ENCODE data around the gene ANKRD52.
A peak's percentile ranks its signal among the peaks of the same experiment; 100 is the strongest.

The ANKRD52 gene

DNA sequence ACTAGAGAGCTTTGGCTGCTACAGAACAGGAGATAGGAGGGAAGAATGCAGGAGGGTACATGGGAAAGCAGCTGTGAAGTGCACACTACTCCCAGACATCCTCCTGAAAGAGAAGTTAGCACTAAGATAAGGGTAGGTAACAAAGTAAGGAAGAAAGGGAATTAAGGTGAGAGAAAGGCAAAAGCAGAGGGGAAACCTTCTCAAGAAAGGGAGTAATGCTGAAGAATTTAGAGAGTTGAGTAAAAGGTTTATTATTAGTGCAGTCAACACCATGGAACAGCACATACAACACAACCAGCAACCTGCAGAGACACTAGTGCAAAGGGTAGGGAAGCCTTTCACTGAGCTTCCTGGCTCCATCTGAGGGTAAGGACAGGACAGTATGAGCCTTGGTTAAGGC lies 53.9 kb downstream of the ANKRD52 start:
- DNase-seq: no peak
- no peak overlapping the region for H2BK120ac ChIP-seq (ENCODE audit: low read depth, low read length)

DNA sequence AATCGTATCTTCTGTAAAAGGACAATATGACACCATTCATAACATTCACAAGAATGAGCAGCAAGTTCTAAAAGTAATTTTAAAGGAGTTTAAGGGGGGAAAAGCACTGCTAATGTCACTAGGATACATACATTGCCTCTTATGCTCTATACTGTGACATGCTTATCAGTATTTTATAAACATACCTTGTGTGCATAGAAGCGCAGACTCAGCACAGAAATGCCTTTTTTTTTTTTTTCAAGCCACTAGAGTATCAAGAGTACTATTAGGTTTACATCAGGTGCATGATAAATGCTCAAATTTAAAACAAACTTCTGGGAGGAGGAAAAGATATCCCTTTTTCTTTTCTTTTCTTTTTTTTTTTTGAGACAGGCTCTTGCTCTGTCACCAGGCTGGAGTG lies 55.3 kb downstream of the ANKRD52 start:
- Histone ChIP-seq H3K79me1 (ENCODE audit: low read length) (no peaks in the 10 kb centered on the region), H3K9ac (ENCODE audit: low read length) (no peak overlapping the region), H2BK5ac (ENCODE audit: low read length) (no peak overlapping the region), H4K5ac (ENCODE audit: low read length) (no peak overlapping the region), H3K4ac (ENCODE audit: low read depth, low read length) (no peak overlapping the region), H3K27ac (ENCODE audit: low read depth, low read length) (no peak overlapping the region), H3K56ac (ENCODE audit: low read length) (no peak overlapping the region), H4K8ac (ENCODE audit: low read depth, low read length) (no peak overlapping the region), H2BK120ac (ENCODE audit: low read depth, low read length) (no peak overlapping the region), H3K36me3 (ENCODE audit: control insufficient read depth, insufficient read depth, low read length) (peaks cover 13% of the 10 kb centered on the region), H3K4me2 (ENCODE audit: low read length) (no peak overlapping the region), H3K79me2 (ENCODE audit: control insufficient read depth, insufficient read depth, low read length) (no peaks in the 10 kb centered on the region), H3K18ac (ENCODE audit: low read length) (no peak overlapping the region), H2BK15ac (replicated peaks; ENCODE audit: low read depth) (no peak overlapping the region), H3K27me3 (ENCODE audit: insufficient read depth, low read length, poor library complexity) (no peaks in the 10 kb centered on the region), H3K4me3 (ENCODE audit: low read length) (no peak overlapping the region), H3K23ac (ENCODE audit: low read length) (no peak overlapping the region), H3K4me1 (ENCODE audit: control insufficient read depth, low read depth, low read length) (no peaks in the 10 kb centered on the region), H2AK5ac (ENCODE audit: low read length) (no peak overlapping the region)
- no peak for DNase-seq
- WGBS (ENCODE audit: extremely low coverage, insufficient coverage, low lambda C conversion rate): no CpG with 5 or more reads among the region's 2 CpGs

More for the DNA sequence above, 53.9 kb downstream of the ANKRD52 start:
- Histone ChIP-seq H3K4ac (ENCODE audit: low read depth, low read length) (no peak overlapping the region), H2BK5ac (ENCODE audit: low read length) (no peak overlapping the region), H3K27me3 (ENCODE audit: insufficient read depth, low read length, poor library complexity) (no peaks in the 10 kb centered on the region), H3K79me1 (ENCODE audit: low read length) (no peaks in the 10 kb centered on the region), H2AK5ac (ENCODE audit: low read length) (no peak overlapping the region), H3K36me3 (ENCODE audit: control insufficient read depth, insufficient read depth, low read length) (peaks cover 16% of the 10 kb centered on the region), H3K4me2 (ENCODE audit: low read length) (no peak overlapping the region), H3K27ac (ENCODE audit: low read depth, low read length) (no peak overlapping the region), H4K5ac (ENCODE audit: low read length) (no peak overlapping the region), H3K18ac (ENCODE audit: low read length) (no peak overlapping the region), H3K4me1 (ENCODE audit: control insufficient read depth, low read depth, low read length) (no peaks in the 10 kb centered on the region), H3K4me3 (ENCODE audit: low read length) (no peak overlapping the region), H3K23ac (ENCODE audit: low read length) (no peak overlapping the region), H3K56ac (ENCODE audit: low read length) (no peak overlapping the region), H2BK15ac (replicated peaks; ENCODE audit: low read depth) (no peak overlapping the region), H4K8ac (ENCODE audit: low read depth, low read length) (no peak overlapping the region), H3K9ac (ENCODE audit: low read length) (no peak overlapping the region), H3K79me2 (ENCODE audit: control insufficient read depth, insufficient read depth, low read length) (no peaks in the 10 kb centered on the region)

DNA sequence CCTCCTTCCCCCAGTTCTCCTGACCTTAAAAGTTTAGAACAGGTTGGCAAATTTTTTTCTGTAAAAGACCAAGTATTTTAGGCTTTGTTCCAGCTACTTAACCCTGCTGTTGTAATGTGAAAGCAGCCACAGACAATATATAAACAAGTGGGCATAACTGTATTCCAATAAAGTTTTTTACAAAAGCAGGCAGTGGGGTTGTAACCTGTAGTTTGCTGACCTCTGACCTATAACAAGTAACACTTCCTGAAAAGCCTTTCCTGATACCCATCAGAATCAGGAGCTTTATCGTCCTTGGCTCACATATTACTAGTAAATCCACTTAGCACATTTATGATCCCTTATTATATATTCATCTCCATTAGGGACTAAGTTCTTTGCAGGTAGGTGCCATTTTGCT lies 55.8 kb downstream of the ANKRD52 start:
- Histone ChIP-seq H2BK15ac (replicated peaks; ENCODE audit: low read depth) (no peak overlapping the region), H3K36me3 (ENCODE audit: control insufficient read depth, insufficient read depth, low read length) (peaks cover 11% of the 10 kb centered on the region), H3K4me1 (ENCODE audit: control insufficient read depth, low read depth, low read length) (no peaks in the 10 kb centered on the region), H3K4me3 (ENCODE audit: low read length) (no peak overlapping the region), H2BK5ac (ENCODE audit: low read length) (no peak overlapping the region), H2AK5ac (ENCODE audit: low read length) (no peak overlapping the region), H3K18ac (ENCODE audit: low read length) (no peak overlapping the region), H3K27me3 (ENCODE audit: insufficient read depth, low read length, poor library complexity) (no peaks in the 10 kb centered on the region), H3K79me2 (ENCODE audit: control insufficient read depth, insufficient read depth, low read length) (no peaks in the 10 kb centered on the region), H3K4me2 (ENCODE audit: low read length) (no peak overlapping the region), H4K5ac (ENCODE audit: low read length) (no peak overlapping the region), H4K8ac (ENCODE audit: low read depth, low read length) (no peak overlapping the region), H3K79me1 (ENCODE audit: low read length) (no peaks in the 10 kb centered on the region), H3K27ac (ENCODE audit: low read depth, low read length) (no peak overlapping the region), H3K9ac (ENCODE audit: low read length) (no peak overlapping the region), H3K23ac (ENCODE audit: low read length) (no peak overlapping the region), H3K4ac (ENCODE audit: low read depth, low read length) (no peak overlapping the region), H2BK120ac (ENCODE audit: low read depth, low read length) (no peak overlapping the region), H3K56ac (ENCODE audit: low read length) (no peak overlapping the region)
- WGBS (ENCODE audit: extremely low coverage, insufficient coverage, low lambda C conversion rate): no CpG with 5 or more reads among the region's 1 CpG
- DNase-seq: no peak

DNA sequence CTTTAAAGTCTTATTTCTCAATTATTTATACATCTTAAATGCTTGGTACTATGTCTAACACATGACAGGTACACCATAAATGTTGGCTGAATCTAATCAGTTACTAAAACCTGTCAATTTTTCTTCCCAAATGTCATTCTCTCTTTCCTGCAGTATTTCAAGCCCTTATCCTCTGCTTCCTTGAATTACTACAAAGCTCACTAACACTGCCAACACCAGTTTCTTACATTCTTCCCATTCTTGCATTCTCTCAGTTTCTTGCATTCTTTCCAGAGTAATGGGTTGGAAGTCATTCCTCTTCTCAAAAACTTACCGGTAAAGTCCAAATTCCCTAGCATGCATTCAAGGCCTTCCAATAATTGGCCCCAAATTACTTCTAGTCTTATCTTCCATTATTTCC lies 59.3 kb downstream of the ANKRD52 start:
- Histone ChIP-seq H4K5ac (ENCODE audit: low read length) (no peak overlapping the region), H2AK5ac (ENCODE audit: low read length) (no peak overlapping the region), H3K79me1 (ENCODE audit: low read length) (no peaks in the 10 kb centered on the region), H3K56ac (ENCODE audit: low read length) (no peak overlapping the region), H3K23ac (ENCODE audit: low read length) (no peak overlapping the region), H3K4me2 (ENCODE audit: low read length) (no peak overlapping the region), H3K4ac (ENCODE audit: low read depth, low read length) (no peak overlapping the region), H4K8ac (ENCODE audit: low read depth, low read length) (no peak overlapping the region), H3K4me1 (ENCODE audit: control insufficient read depth, low read depth, low read length) (no peaks in the 10 kb centered on the region), H3K27ac (ENCODE audit: low read depth, low read length) (no peak overlapping the region), H2BK120ac (ENCODE audit: low read depth, low read length) (no peak overlapping the region), H3K9ac (ENCODE audit: low read length) (no peak overlapping the region), H2BK15ac (replicated peaks; ENCODE audit: low read depth) (no peak overlapping the region), H3K36me3 (ENCODE audit: control insufficient read depth, insufficient read depth, low read length) (no peaks in the 10 kb centered on the region), H3K18ac (ENCODE audit: low read length) (no peak overlapping the region), H3K79me2 (ENCODE audit: control insufficient read depth, insufficient read depth, low read length) (no peaks in the 10 kb centered on the region), H3K27me3 (ENCODE audit: insufficient read depth, low read length, poor library complexity) (no peaks in the 10 kb centered on the region), H3K4me3 (ENCODE audit: low read length) (no peak overlapping the region), H2BK5ac (ENCODE audit: low read length) (no peak overlapping the region)
- no CpG with 5 or more reads among the region's 1 CpG for WGBS (ENCODE audit: extremely low coverage, insufficient coverage, low lambda C conversion rate)
- peak; percentile 89 for DNase-seq

DNA sequence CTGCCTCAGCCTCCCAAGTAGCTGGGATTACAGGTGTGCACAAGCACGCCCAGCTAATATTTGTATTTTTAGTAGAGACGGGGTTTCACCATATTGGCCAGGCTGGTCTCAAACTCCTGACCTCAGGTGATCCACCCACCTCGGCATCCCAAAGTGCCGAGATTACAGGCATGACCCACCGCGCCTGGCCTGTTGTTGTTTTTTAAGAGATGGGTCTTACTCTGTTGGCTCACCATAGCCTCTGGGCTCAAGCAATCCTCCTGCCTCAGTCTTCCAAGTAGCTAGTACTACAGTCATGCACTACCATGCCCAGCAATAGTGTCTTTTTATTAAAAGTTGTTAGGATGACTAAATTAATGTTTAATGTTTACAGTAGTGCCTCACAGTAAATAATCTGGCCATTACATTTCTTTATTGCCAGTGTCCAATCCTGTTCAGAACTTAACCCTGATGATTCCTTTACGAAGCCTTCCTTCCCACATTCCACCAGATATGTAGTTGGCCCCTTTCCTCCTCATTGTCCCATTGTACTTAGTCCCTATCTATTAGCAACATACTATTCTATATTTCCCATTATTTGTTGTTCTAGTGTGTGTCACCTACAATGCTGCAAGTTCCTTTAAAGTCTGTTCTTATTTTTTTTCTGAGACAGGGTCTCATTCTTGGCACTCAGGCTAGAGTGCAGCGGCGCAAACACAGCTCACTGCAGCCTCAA lies 60.1 kb downstream of the ANKRD52 start:
- Histone ChIP-seq H3K36me3 (ENCODE audit: control insufficient read depth, insufficient read depth, low read length) (no peaks in the 10 kb centered on the region), H3K23ac (ENCODE audit: low read length) (no peak overlapping the region), H3K27me3 (ENCODE audit: insufficient read depth, low read length, poor library complexity) (no peaks in the 10 kb centered on the region), H3K4ac (ENCODE audit: low read depth, low read length) (no peak overlapping the region), H3K18ac (ENCODE audit: low read length) (no peak overlapping the region), H3K9ac (ENCODE audit: low read length) (no peak overlapping the region), H4K5ac (ENCODE audit: low read length) (no peak overlapping the region), H2BK5ac (ENCODE audit: low read length) (no peak overlapping the region), H3K4me1 (ENCODE audit: control insufficient read depth, low read depth, low read length) (no peaks in the 10 kb centered on the region), H4K8ac (ENCODE audit: low read depth, low read length) (no peak overlapping the region), H2BK120ac (ENCODE audit: low read depth, low read length) (no peak overlapping the region), H2AK5ac (ENCODE audit: low read length) (no peak overlapping the region), H3K56ac (ENCODE audit: low read length) (peak overlapping the region; percentile 22), H3K79me2 (ENCODE audit: control insufficient read depth, insufficient read depth, low read length) (no peaks in the 10 kb centered on the region), H3K4me2 (ENCODE audit: low read length) (no peak overlapping the region), H3K79me1 (ENCODE audit: low read length) (no peaks in the 10 kb centered on the region), H3K27ac (ENCODE audit: low read depth, low read length) (no peak overlapping the region), H2BK15ac (replicated peaks; ENCODE audit: low read depth) (no peak overlapping the region), H3K4me3 (ENCODE audit: low read length) (no peak overlapping the region)
- WGBS (ENCODE audit: extremely low coverage, insufficient coverage, low lambda C conversion rate): no CpG with 5 or more reads among the region's 9 CpGs
- no peak for DNase-seq
